LNCaP clone FGC (cell line): ENCODE data around the gene ITGA5.

Experiments used
- DNase-seq: peaks from one replicate; pipeline ENCODE4 v3.0.0-alpha.2; 2011; ENCODE audit warnings: low read depth
- H3K4me3 ChIP-seq: 2 replicates; pipeline ENCODE4 v1.5.1; 2011; ENCODE audit warnings: mild to moderate bottlenecking, low read depth, low read length, control low read depth
- CTCF ChIP-seq: IDR thresholded peaks from 2 replicates; pipeline ENCODE4 v1.5.1; 2012; ENCODE audit warnings: mild to moderate bottlenecking; ENCODE audit not compliant: control insufficient read depth, insufficient read depth; ENCODE audit errors: extremely low read depth

ITGA5 gene

GRCh38 chr12:54376596-54376995 is 42.5 kb downstream of the ITGA5 start:
- no peak overlapping the region for H3K4me3 ChIP-seq
- no peak for TF ChIP-seq CTCF
- DNase-seq, result no peak

GRCh38 chr12:54375259-54375579 is 43.8 kb downstream of the ITGA5 start:
- H3K4me3 ChIP-seq, result no peak overlapping the region
- no peak for TF ChIP-seq CTCF

GRCh38 chr12:54374562-54375258 is 44.4 kb downstream of the ITGA5 start:
- no peak for TF ChIP-seq CTCF
- H3K4me3 ChIP-seq, result no peak overlapping the region
- DNase-seq, result no peak

More at GRCh38 chr12:54375259-54375579, 43.8 kb downstream of the ITGA5 start:
- no peak for DNase-seq

- no peak overlapping the region for H3K4me3 ChIP-seq
- TF ChIP-seq CTCF, result no peak
- no peak for DNase-seq
Measured at GRCh38 chr12:54373649-54374561, 45.2 kb downstream of the ITGA5 start.

GRCh38 chr12:54372113-54372806 is 46.8 kb downstream of the ITGA5 start:
- no peak for TF ChIP-seq CTCF
- DNase-seq, result no peak
- no peak overlapping the region for H3K4me3 ChIP-seq

GRCh38 chr12:54371328-54372112 is 47.5 kb downstream of the ITGA5 start:
- H3K4me3 ChIP-seq, result no peak overlapping the region
- no peak for TF ChIP-seq CTCF
- no peak for DNase-seq
